GM12878 (cell line): ENCODE results near the gene USB1. TPM values are rescaled to one million over a fixed set of nuclear protein-coding genes. Genes with fewer than 3 reads are reported as not detected.

Experiments
- ATAC-seq: fragments of 200-7000 bp; cut with Tn5 transposase; 3 replicates; pipeline ENCODE4 v1.9.1; 2020; ENCODE audit warnings: mild to moderate bottlenecking, moderate library complexity
- BruUV-seq: library from RNA; stranded (reverse); fragments of 400-500 nt; replicated peaks from 2 replicates; lab custom pipeline; 2021; lab: Mats Ljungman, UMichigan
- CTCF ChIA-PET: fragments of 300-600 bp; sonication (Branson Sonifier 250); formaldehyde crosslinking; extraction: SDS; loops from one replicate; lab custom pipeline; 2021; ENCODE audit warnings: inconsistent platforms; lab: Yijun Ruan, JAX
- POLR2A ChIA-PET: fragments of 350-600 bp; formaldehyde crosslinking; extraction: SDS; loops from one replicate; lab custom pipeline; 2021; ENCODE audit warnings: inconsistent platforms; lab: Charles Lee
- RAD21 ChIA-PET: fragments of 300-600 bp; sonication (Branson Sonifier 250); formaldehyde crosslinking; loops from one replicate; lab custom pipeline; 2023; ENCODE audit warnings: antibody characterized with exemption; ENCODE audit not compliant: unreplicated experiment; lab: Charles Lee
- SMC1A ChIA-PET: fragments of 300-600 bp; sonication (Branson Sonifier 250); formaldehyde crosslinking; loops from one replicate; lab custom pipeline; 2023; ENCODE audit not compliant: unreplicated experiment, uncharacterized antibody; lab: Charles Lee
- DNase-seq: peaks from one replicate; pipeline ENCODE4 v3.0.0-alpha.2; 2011; ENCODE audit warnings: low read depth, low spot score
- FAIRE-seq: peaks from 3 replicates; lab custom pipeline; 2011; peaks lifted over from hg19 to GRCh38; lab: Jason Lieb, UNC
- H2AFZ ChIP-seq: 2 replicates; pipeline ENCODE4 v1.6.0; 2011; ENCODE audit warnings: low read depth, low read length, control low read depth; ENCODE audit not compliant: control insufficient read depth
- H3K27ac ChIP-seq: 2 replicates; pipeline ENCODE4 v1.5.1; 2011; ENCODE audit warnings: control low read depth; ENCODE audit not compliant: control insufficient read depth, insufficient read depth
- H3K27me3 ChIP-seq, 2 experiments: replicated peaks in 1 of 2; 2 replicates each; pipeline versions ENCODE4 v1.6.0 to v1.6.1; 2011; ENCODE audit warnings: low read length in 1 of 2; ENCODE audit not compliant: control insufficient read depth in 2 of 2, insufficient read depth in 2 of 2
- H3K36me3 ChIP-seq, 2 experiments: 2 replicates each; pipeline ENCODE4 v1.5.1; 2011; ENCODE audit warnings: low read length in 1 of 2; ENCODE audit not compliant: control insufficient read depth in 2 of 2, insufficient read depth in 2 of 2
- H3K4me1 ChIP-seq: 2 replicates; pipeline ENCODE4 v1.6.1; 2011; ENCODE audit warnings: mild to moderate bottlenecking, low read length, moderate library complexity, mixed read lengths; ENCODE audit not compliant: control insufficient read depth, insufficient read depth
- H3K4me2 ChIP-seq: 2 replicates; pipeline ENCODE4 v1.6.0; 2011; ENCODE audit warnings: control low read depth; ENCODE audit not compliant: control insufficient read depth, insufficient read depth
- H3K4me3 ChIP-seq: fragments of 200-600 bp; sonication (generic); 2 replicates; pipeline ENCODE4 v1.5.1; 2016
- H3K79me2 ChIP-seq: 2 replicates; pipeline ENCODE4 v1.6.0; 2011; ENCODE audit warnings: low read length; ENCODE audit not compliant: control insufficient read depth, insufficient read depth
- H3K9ac ChIP-seq: 2 replicates; pipeline ENCODE4 v1.8.0; 2011; ENCODE audit warnings: low read length, control low read depth, mixed read lengths; ENCODE audit not compliant: control insufficient read depth, insufficient read depth
- H3K9me3 ChIP-seq: replicated peaks from 3 replicates; pipeline ENCODE4 v1.5.1; 2011; ENCODE audit warnings: mild to moderate bottlenecking, low read length; ENCODE audit not compliant: control insufficient read depth, insufficient read depth
- H4K20me1 ChIP-seq: 2 replicates; pipeline ENCODE4 v1.6.0; 2011; ENCODE audit not compliant: control insufficient read depth, insufficient read depth
- BMI1 ChIP-seq: fragments of 450-650 bp; IDR thresholded peaks from 2 replicates; pipeline ENCODE4 v1.6.1; 2016; ENCODE audit warnings: mild to moderate bottlenecking, moderate library complexity, borderline replicate concordance
- CREM ChIP-seq: IDR thresholded peaks from 2 replicates; pipeline ENCODE4 v1.6.1; 2014; ENCODE audit warnings: antibody characterized with exemption, low read depth
- ESRRA ChIP-seq: IDR thresholded peaks from 2 replicates; pipeline ENCODE4 v1.6.1; 2012; ENCODE audit warnings: mild to moderate bottlenecking, low read length, improper control_type of control experiment
- HDGF ChIP-seq: fragments of 450-650 bp; IDR thresholded peaks from 2 replicates; pipeline ENCODE4 v1.6.1; 2016; ENCODE audit warnings: antibody characterized with exemption
- NR2F1 ChIP-seq: fragments of 450-650 bp; conservative IDR thresholded peaks from 2 replicates; pipeline ENCODE4 v1.6.1; 2017; ENCODE audit warnings: mild to moderate bottlenecking
- PAX5 ChIP-seq: IDR thresholded peaks from 2 replicates; pipeline ENCODE4 v1.6.1; 2011; ENCODE audit warnings: low read depth, low read length, borderline replicate concordance
- RB1 ChIP-seq: fragments of 450-650 bp; formaldehyde crosslinking; IDR thresholded peaks from 2 replicates; pipeline ENCODE4 v1.6.1; 2017; ENCODE audit warnings: mild to moderate bottlenecking, borderline replicate concordance
- SP1 ChIP-seq: IDR thresholded peaks from one replicate; pipeline ENCODE4 v1.6.1; 2011; ENCODE audit warnings: low read depth, low read length
- SREBF2 ChIP-seq: IDR thresholded peaks from 2 replicates; pipeline ENCODE4 v1.6.1; 2012; ENCODE audit warnings: mild to moderate bottlenecking, low read length
- STAT3 ChIP-seq: IDR thresholded peaks from 2 replicates; pipeline ENCODE4 v1.6.1; 2011; ENCODE audit warnings: low read depth, low read length, improper control_type of control experiment
- TCF12 ChIP-seq: IDR thresholded peaks from 2 replicates; pipeline ENCODE4 v1.6.1; 2011; ENCODE audit warnings: low read depth, mild to moderate bottlenecking, low read length
- WRNIP1 ChIP-seq: IDR thresholded peaks from 2 replicates; pipeline ENCODE4 v1.6.1; 2011; ENCODE audit warnings: low read depth, low read length, improper control_type of control experiment, borderline replicate concordance
- WGBS: methylation state at CpG from one replicate; pipeline ENCODE4 v1.1.6; 2016; ENCODE audit warnings: low lambda C conversion rate; ENCODE audit not compliant: insufficient replicate concordance, insufficient coverage; ENCODE audit errors: missing lambda C conversion rate; 5-methylcytosine and 5-hydroxymethylcytosine counted together
- in situ Hi-C: fragments of 300-500 bp; cut with MboI; formaldehyde crosslinking; loops from 9 replicates; pipeline ENCODE4 v1.14.3; 2018; ENCODE audit warnings: mixed read lengths
- intact Hi-C: fragments of 100-400 bp; cut with micrococcal nuclease; formaldehyde crosslinking; loops from one replicate; pipeline ENCODE4 v1.14.2; 2022; ENCODE audit not compliant: unreplicated experiment
- polyA plus RNA-seq, 11 experiments: library from polyadenylated mRNA; depleted of rRNA in 4 of 11; unstranded in 6 of 11; stranded (reverse) in 5 of 11; fragments of >200 nt; fragmentation: Nextera tagmentation in 4 of 11; fragmentation: Illumina TruSeq in 1 of 11; extraction: Ambion mirVana in 4 of 11; extraction: Trizol in 1 of 11; gene quantifications; 1 replicate in 1 of 11; 2 replicates in 10 of 11; pipeline versions ENCODE4 v1.2.1 to v1.2.3, GENCODE V29; 2011 to 2016; ENCODE audit warnings: inconsistent platforms in 2 of 11, missing spikeins in 2 of 11, low read depth in 1 of 11
- total RNA-seq, 4 experiments: library from RNA; depleted of rRNA in 3 of 4; stranded (reverse); fragments of >200 nt in 3 of 4; fragmentation: Illumina TruSeq in 1 of 4; extraction: Trizol in 1 of 4; gene quantifications; 2 replicates each; pipeline versions ENCODE4 v1.2.1 to v1.2.3, GENCODE V29; 2013 to 2021
- TF ChIP-seq, protein P1 (sequence below): fragments of 450-650 bp; IDR thresholded peaks from 2 replicates; pipeline ENCODE4 v1.6.1; 2017; ENCODE audit warnings: mild to moderate bottlenecking, moderate library complexity
- TF ChIP-seq, protein P2 (sequence below): IDR thresholded peaks from 2 replicates; pipeline ENCODE4 v1.6.1; 2012; ENCODE audit warnings: low read depth, low read length, improper control_type of control experiment

Gene USB1
- total and polyA plus RNA-seq, 10 of the 15 experiments (the other 5 are each of a cell fraction or from before 2014, with no cell fraction given), result 7.9 to 72.2 (median 41.6) TPM

DNA sequence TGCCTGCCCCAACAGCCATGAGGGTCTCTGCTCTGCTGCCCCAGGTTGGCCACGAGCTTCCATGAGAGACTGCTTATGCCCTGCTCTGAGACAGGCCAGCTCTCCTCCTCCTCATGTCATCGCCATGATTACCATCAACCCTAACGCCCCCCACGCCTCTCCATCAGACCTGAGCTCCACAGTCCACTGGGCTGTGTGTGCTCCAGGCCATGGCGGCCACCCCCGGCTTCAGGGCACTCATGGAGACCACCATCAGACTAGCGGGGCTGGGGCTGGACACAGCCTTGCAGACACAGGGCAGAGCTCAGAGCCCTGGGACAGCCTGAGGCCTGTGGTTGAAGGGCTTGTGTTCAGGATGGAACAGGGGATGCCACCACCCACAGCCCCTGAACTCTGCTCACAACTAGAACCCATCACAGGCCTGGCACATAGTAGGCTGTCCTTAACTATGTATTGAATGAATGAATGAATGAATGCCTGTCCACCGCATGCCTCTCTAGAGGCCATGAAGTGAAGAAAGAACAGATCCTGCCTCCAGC lies 44.9 kb upstream of the USB1 start:
- H3K27ac ChIP-seq, result no peak overlapping the region
- no peak for FAIRE-seq
- ATAC-seq, result no peak
- no peaks in the 10 kb centered on the region for H3K79me2 ChIP-seq
- in situ Hi-C loops, result no loop called here
- BruUV-seq, result no TSS peak
- H3K9ac ChIP-seq, result no peak overlapping the region
- no peaks in the 10 kb centered on the region for H3K9me3 ChIP-seq
- CTCF ChIA-PET, result interaction anchor here (1.0 kb wide), 1 partner anchor 10 kb away, joined by 3 read pairs; no protein-coding TSS in a partner anchor
- H3K4me2 ChIP-seq, result no peak overlapping the region
- POLR2A ChIA-PET, result no interaction called here
- SMC1A ChIA-PET, result no interaction called here
- DNase-seq, result no peak
- H3K36me3 ChIP-seq, result no peaks in the 10 kb centered on the region
- no peak overlapping the region for H3K4me3 ChIP-seq
- 0 out of 2 replicates have a peak, but pooled peaks cover 2% of the 10 kb centered on the region for H3K4me1 ChIP-seq
- RAD21 ChIA-PET, result no interaction called here
- H2AFZ ChIP-seq, result no peak overlapping the region
- no peak for TF ChIP-seq WRNIP1
- TF ChIP-seq SREBF2, result no peak
- TF ChIP-seq CREM, result no peak
- no peak for TF ChIP-seq ESRRA
- no peak for TF ChIP-seq HDGF
- TF ChIP-seq NR2F1, result no peak
- no peak for TF ChIP-seq SP1
- TF ChIP-seq BMI1, result no peak
- TF ChIP-seq RB1, result no peak
- TF ChIP-seq TCF12, result no peak
- no peak for TF ChIP-seq PAX5
- TF ChIP-seq, protein P1, sequence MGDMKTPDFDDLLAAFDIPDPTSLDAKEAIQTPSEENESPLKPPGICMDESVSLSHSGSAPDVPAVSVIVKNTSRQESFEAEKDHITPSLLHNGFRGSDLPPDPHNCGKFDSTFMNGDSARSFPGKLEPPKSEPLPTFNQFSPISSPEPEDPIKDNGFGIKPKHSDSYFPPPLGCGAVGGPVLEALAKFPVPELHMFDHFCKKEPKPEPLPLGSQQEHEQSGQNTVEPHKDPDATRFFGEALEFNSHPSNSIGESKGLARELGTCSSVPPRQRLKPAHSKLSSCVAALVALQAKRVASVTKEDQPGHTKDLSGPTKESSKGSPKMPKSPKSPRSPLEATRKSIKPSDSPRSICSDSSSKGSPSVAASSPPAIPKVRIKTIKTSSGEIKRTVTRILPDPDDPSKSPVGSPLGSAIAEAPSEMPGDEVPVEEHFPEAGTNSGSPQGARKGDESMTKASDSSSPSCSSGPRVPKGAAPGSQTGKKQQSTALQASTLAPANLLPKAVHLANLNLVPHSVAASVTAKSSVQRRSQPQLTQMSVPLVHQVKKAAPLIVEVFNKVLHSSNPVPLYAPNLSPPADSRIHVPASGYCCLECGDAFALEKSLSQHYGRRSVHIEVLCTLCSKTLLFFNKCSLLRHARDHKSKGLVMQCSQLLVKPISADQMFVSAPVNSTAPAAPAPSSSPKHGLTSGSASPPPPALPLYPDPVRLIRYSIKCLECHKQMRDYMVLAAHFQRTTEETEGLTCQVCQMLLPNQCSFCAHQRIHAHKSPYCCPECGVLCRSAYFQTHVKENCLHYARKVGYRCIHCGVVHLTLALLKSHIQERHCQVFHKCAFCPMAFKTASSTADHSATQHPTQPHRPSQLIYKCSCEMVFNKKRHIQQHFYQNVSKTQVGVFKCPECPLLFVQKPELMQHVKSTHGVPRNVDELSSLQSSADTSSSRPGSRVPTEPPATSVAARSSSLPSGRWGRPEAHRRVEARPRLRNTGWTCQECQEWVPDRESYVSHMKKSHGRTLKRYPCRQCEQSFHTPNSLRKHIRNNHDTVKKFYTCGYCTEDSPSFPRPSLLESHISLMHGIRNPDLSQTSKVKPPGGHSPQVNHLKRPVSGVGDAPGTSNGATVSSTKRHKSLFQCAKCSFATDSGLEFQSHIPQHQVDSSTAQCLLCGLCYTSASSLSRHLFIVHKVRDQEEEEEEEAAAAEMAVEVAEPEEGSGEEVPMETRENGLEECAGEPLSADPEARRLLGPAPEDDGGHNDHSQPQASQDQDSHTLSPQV, result no peak
- TF ChIP-seq, protein P2, sequence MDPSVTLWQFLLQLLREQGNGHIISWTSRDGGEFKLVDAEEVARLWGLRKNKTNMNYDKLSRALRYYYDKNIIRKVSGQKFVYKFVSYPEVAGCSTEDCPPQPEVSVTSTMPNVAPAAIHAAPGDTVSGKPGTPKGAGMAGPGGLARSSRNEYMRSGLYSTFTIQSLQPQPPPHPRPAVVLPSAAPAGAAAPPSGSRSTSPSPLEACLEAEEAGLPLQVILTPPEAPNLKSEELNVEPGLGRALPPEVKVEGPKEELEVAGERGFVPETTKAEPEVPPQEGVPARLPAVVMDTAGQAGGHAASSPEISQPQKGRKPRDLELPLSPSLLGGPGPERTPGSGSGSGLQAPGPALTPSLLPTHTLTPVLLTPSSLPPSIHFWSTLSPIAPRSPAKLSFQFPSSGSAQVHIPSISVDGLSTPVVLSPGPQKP, result no peak
- no peak for TF ChIP-seq STAT3
- H3K27me3 ChIP-seq, result no peaks in the 10 kb centered on the region
- no peaks in the 10 kb centered on the region for H4K20me1 ChIP-seq
- intact Hi-C loops, result no loop called here
- WGBS, result 11% methylated on average over 8 of the region's 8 CpGs
